ENCODE data around the gene TCN2.

The TCN2 gene

DNA sequence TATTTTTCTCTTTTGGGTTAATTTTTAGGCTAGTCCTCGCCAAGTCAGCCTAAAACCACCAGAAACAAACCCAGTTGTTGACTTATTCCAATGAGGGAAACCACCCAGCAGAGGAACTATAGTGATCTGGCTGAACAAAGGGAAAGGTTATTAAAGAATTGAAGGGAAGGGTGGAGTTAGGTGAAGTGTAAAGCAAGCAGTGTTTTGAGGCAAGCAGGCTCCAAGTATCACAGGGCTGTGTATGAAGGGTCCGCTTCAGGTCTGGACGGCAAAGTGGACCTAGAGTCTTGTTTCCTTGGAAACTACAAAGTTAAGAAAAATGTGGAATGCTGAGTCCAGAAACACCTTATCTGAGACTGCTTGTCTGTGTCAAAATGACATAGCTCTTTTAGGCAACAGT is 3.2 kb upstream of the TCN2 start:
- Histone ChIP-seq H3K27me3 (ENCODE audit: control insufficient read depth, insufficient read depth, low read length) (no peaks in the 10 kb centered on the region), H3K4me2 (ENCODE audit: low read length) (no peak overlapping the region), H3K4me3 (ENCODE audit: low read depth, low read length) (no peak overlapping the region), H2AFZ (no peak overlapping the region), H3K9ac (no peak overlapping the region), H3K27ac (no peak overlapping the region), H3K36me3 (ENCODE audit: control insufficient read depth, insufficient read depth, low read length) (no peaks in the 10 kb centered on the region), H3K79me2 (no peaks in the 10 kb centered on the region), H3K9me3 (ENCODE audit: control insufficient read depth, low read length) (no peaks in the 10 kb centered on the region), H3K4me1 (peaks cover 4% of the 10 kb centered on the region)
- TF ChIP-seq, protein P1, sequence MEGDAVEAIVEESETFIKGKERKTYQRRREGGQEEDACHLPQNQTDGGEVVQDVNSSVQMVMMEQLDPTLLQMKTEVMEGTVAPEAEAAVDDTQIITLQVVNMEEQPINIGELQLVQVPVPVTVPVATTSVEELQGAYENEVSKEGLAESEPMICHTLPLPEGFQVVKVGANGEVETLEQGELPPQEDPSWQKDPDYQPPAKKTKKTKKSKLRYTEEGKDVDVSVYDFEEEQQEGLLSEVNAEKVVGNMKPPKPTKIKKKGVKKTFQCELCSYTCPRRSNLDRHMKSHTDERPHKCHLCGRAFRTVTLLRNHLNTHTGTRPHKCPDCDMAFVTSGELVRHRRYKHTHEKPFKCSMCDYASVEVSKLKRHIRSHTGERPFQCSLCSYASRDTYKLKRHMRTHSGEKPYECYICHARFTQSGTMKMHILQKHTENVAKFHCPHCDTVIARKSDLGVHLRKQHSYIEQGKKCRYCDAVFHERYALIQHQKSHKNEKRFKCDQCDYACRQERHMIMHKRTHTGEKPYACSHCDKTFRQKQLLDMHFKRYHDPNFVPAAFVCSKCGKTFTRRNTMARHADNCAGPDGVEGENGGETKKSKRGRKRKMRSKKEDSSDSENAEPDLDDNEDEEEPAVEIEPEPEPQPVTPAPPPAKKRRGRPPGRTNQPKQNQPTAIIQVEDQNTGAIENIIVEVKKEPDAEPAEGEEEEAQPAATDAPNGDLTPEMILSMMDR (IDR thresholded peaks at IDR 0.05): no peak

DNA sequence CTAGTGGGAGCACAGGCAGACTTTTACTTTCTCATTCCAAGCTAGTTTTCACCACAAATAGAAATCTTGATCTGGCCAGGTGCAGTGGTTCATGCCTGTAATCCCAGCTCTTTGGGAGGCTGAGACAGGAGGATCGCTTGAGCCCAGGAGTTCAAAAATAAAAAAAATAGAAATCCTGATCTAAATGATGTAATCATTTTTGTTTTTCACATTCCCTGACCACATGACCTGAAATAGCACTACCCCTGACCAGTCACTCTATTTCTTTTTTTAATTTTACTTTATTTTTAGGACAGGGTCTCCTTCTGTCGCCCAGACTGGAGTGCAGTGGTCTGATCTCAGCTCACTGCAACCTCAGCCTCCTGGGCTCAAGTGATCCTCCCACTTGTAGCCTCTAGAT is 2.3 kb upstream of the TCN2 start:
- no peak overlapping the region for H3K4me3 ChIP-seq (ENCODE audit: low read depth, low read length)
- no peak overlapping the region for H3K4me2 ChIP-seq (ENCODE audit: low read length)
- peaks cover 4% of the 10 kb centered on the region for H3K4me1 ChIP-seq
- no peaks in the 10 kb centered on the region for H3K79me2 ChIP-seq
- TF ChIP-seq, protein P1 (IDR thresholded peaks at IDR 0.05): no peak
- H3K9me3 ChIP-seq (ENCODE audit: control insufficient read depth, low read length): no peaks in the 10 kb centered on the region
- H3K9ac ChIP-seq: no peak overlapping the region
- H3K27me3 ChIP-seq (ENCODE audit: control insufficient read depth, insufficient read depth, low read length): no peaks in the 10 kb centered on the region
- H2AFZ ChIP-seq: no peak overlapping the region
- no peak overlapping the region for H3K27ac ChIP-seq
- no peaks in the 10 kb centered on the region for H3K36me3 ChIP-seq (ENCODE audit: control insufficient read depth, insufficient read depth, low read length)

DNA sequence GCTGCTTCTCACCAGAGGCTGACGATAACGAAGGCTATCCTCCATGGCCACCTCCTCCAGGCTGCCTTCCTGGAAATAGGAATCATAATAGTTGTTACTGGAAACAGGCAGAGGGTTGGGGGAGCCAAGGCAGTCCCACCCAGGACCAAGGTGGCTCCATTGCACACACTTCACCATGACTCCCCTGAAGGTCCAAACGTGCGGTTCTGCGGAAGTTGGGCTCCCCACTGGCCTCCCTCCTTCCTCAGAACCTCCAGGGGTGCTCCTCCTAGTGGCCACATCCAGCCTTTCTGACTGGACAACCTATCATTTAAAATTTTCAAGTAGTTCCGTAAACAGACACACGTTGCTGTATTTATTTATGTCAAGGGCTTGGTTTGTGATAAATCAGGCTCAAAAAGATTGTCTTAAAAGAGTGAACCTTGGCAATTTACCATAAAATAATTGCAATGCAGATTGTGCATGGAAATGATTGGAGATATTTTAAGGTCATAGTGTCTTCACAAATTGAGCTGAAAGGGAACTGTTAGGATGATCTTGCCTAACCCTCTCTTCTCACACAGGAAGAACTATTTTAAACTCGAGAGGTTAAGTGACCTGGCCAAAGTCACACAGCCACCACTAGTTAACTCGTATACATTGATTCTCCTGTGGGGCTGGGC is 1.4 kb upstream of the TCN2 start:
- TF ChIP-seq, protein P1 (IDR thresholded peaks at IDR 0.05): peak; percentile 45
- H3K9me3 ChIP-seq (ENCODE audit: control insufficient read depth, low read length): no peaks in the 10 kb centered on the region
- no peak overlapping the region for H3K27ac ChIP-seq
- H3K79me2 ChIP-seq: no peaks in the 10 kb centered on the region
- no peaks in the 10 kb centered on the region for H3K27me3 ChIP-seq (ENCODE audit: control insufficient read depth, insufficient read depth, low read length)
- peaks cover 4% of the 10 kb centered on the region for H3K4me1 ChIP-seq
- H2AFZ ChIP-seq: peak overlapping the region; percentile 10
- no peak overlapping the region for H3K4me2 ChIP-seq (ENCODE audit: low read length)
- no peaks in the 10 kb centered on the region for H3K36me3 ChIP-seq (ENCODE audit: control insufficient read depth, insufficient read depth, low read length)
- no peak overlapping the region for H3K4me3 ChIP-seq (ENCODE audit: low read depth, low read length)
- no peak overlapping the region for H3K9ac ChIP-seq

DNA sequence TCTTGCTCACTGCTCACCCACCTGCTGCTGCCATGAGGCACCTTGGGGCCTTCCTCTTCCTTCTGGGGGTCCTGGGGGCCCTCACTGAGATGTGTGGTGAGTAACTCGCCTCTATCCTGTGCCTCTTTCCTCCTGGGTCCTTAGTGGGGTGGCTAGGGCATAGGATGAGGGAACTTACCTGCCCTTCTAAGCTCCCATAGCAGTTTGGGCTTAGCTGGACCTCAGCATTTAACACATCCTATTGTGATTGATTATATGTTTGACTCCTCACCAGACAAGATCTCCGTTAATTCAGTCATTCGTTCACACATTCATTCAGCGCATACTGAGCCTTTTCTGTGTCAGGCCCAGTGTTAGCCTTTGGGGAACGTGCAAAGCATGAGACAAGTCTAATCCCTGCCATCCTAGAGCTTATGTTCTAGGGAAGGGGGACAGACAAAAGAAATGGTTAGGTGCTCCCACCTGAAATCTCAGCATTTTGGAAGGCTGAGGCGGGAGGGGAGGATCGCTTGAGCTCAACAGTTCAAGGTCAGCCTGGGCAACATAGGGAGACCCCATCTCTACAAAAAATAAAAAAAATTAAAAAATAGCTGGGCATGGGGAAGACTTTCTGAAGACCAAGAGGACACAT is 441 bp downstream of the TCN2 start:
- Histone ChIP-seq H3K4me3 (ENCODE audit: low read depth, low read length) (no peak overlapping the region), H3K9me3 (ENCODE audit: control insufficient read depth, low read length) (no peaks in the 10 kb centered on the region), H3K9ac (no peak overlapping the region), H2AFZ (peak overlapping the region; percentile 91), H3K36me3 (ENCODE audit: control insufficient read depth, insufficient read depth, low read length) (no peaks in the 10 kb centered on the region), H3K27me3 (ENCODE audit: control insufficient read depth, insufficient read depth, low read length) (no peaks in the 10 kb centered on the region), H3K79me2 (no peaks in the 10 kb centered on the region), H3K4me1 (peaks cover 4% of the 10 kb centered on the region), H3K4me2 (ENCODE audit: low read length) (peak overlapping the region; percentile 75), H3K27ac (peak overlapping the region; percentile 61)
- TF ChIP-seq, protein P1 (IDR thresholded peaks at IDR 0.05): no peak

DNA sequence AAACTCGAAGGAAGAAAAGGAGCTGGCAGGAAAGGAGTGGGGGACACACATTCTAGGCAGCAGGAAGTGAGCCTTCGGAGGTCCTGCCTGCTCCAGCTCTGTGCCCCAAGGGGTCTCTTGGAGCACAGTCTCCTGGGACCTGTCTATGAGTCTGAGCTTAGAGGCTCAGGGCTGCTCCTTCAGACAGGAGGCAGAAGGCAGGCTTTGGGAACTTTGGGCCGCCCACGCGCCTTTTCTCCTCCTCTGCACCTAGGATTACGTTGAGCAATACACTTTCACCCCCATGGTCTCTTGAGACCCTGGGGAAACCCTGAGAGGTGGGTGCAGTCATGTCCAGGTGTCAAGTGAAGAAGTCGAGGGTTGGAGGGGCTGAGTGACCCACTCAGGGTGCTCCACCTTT is 965 bp downstream of the TCN2 start:
- Histone ChIP-seq H3K79me2 (no peaks in the 10 kb centered on the region), H3K9ac (no peak overlapping the region), H3K36me3 (ENCODE audit: control insufficient read depth, insufficient read depth, low read length) (no peaks in the 10 kb centered on the region), H3K27ac (no peak overlapping the region), H2AFZ (no peak overlapping the region), H3K27me3 (ENCODE audit: control insufficient read depth, insufficient read depth, low read length) (no peaks in the 10 kb centered on the region), H3K9me3 (ENCODE audit: control insufficient read depth, low read length) (no peaks in the 10 kb centered on the region), H3K4me1 (peaks cover 4% of the 10 kb centered on the region), H3K4me3 (ENCODE audit: low read depth, low read length) (no peak overlapping the region), H3K4me2 (ENCODE audit: low read length) (no peak overlapping the region)
- TF ChIP-seq, protein P1 (IDR thresholded peaks at IDR 0.05): no peak

Data from parathyroid adenoma (tissue), 2 donors.